Cardiac fibroblast (primary cell): Measurements from ENCODE around the gene PNMA1.

Experiments used
- DNase-seq, 2 donors: peaks; one replicate each; pipeline versions ENCODE4 v3.0.0 to v3.0.0-alpha.2; 2010; ENCODE audit warnings: low read depth in 2 of 2
- H3K4me3 ChIP-seq, 2 donors: replicated peaks in 1 of 2; 1 replicate in 1 of 2; 2 replicates in 1 of 2; pipeline ENCODE4 v1.5.1; 2011; ENCODE audit warnings: low read depth in 2 of 2, low read length in 2 of 2, mild to moderate bottlenecking in 2 of 2, moderate library complexity in 1 of 2
- CTCF ChIP-seq: IDR thresholded peaks from one replicate; pipeline ENCODE4 v1.5.1; 2011; ENCODE audit warnings: low read depth, mild to moderate bottlenecking, low read length, inconsistent platforms

PNMA1 gene

DNA sequence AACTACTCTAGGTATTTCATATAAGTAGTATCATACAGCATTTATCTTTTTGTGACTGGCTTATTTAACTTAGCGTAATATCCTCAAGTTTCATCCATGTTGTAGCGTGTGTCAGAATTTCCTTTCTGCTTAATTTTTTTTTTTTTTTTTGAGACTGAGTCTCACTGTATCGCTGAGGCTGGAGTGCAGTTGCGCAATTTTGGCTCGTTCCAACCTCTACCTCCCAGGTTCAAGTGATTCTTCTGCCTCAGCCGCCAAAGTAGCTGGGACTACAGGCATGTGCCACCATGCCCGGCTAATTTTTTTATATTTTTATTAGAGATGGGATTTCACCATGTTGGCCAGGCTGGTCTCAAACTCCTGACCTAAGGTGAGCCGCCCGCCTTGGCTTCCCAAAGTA is 28.9 kb downstream of the PNMA1 start:
- no peak for TF ChIP-seq CTCF
- no peak overlapping the region for H3K4me3 ChIP-seq
- no peak for DNase-seq

DNA sequence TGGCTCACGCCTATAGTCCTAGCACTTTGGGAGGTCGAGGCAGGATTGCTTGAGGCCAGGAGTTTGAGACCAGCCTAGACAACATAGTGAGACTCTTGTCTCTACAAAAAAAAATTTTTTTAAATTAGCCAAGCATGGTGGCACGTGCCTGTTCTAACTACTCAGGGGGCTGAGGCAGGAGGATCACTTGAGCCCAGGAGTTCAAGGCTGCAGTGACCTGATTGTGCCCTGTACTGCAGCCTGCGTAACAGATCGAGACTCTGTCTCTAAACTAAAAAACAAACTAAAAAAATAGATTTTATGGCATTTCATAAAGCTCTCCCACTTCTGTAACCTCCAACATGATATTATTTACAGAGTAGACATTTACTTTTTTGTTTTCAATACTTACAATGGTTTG is 29.6 kb downstream of the PNMA1 start:
- DNase-seq: no peak
- no peak for TF ChIP-seq CTCF
- no peak overlapping the region for H3K4me3 ChIP-seq

GRCh38 chr14:73680821-73681220 is 33.4 kb downstream of the PNMA1 start:
- no peak for TF ChIP-seq CTCF
- no peak for DNase-seq
- no peak overlapping the region for H3K4me3 ChIP-seq

- H3K4me3 ChIP-seq: no peak overlapping the region
- TF ChIP-seq CTCF: no peak
- DNase-seq: no peak
Measured at GRCh38 chr14:73678698-73679097, 35.5 kb downstream of the PNMA1 start.

GRCh38 chr14:73674986-73675385 is 39.2 kb downstream of the PNMA1 start:
- no peak for TF ChIP-seq CTCF

GRCh38 chr14:73667854-73668253 is 46.3 kb downstream of the PNMA1 start:
- no peak for DNase-seq
- H3K4me3 ChIP-seq: no peak overlapping the region

More at GRCh38 chr14:73674986-73675385, 39.2 kb downstream of the PNMA1 start:
- no peak for DNase-seq
- H3K4me3 ChIP-seq: no peak overlapping the region

More at GRCh38 chr14:73667854-73668253, 46.3 kb downstream of the PNMA1 start:
- TF ChIP-seq CTCF: no peak
